K562 (cell line): ENCODE results near the gene ATP2A1. TPM values are rescaled to one million over a fixed set of nuclear protein-coding genes. Genes with fewer than 3 reads are reported as not detected.

Experiments used
- FOXP1 ChIP-seq: sonication (generic); formaldehyde crosslinking; IDR thresholded peaks from 2 replicates; pipeline ENCODE4 v1.8.0; 2022; ENCODE audit warnings: mild to moderate bottlenecking, missing genetic modification reagents
- KLF16 ChIP-seq: IDR thresholded peaks from 2 replicates; pipeline ENCODE4 v1.6.1; 2016; ENCODE audit warnings: antibody characterized with exemption
- MEIS2 ChIP-seq: fragments of 450-650 bp; IDR thresholded peaks from 2 replicates; pipeline ENCODE4 v1.6.1; 2014; ENCODE audit warnings: mild to moderate bottlenecking; ENCODE audit not compliant: partially characterized antibody
- NFE2 ChIP-seq: IDR thresholded peaks from 2 replicates; pipeline ENCODE4 v1.6.1; 2014; ENCODE audit warnings: antibody characterized with exemption, low read depth
- NONO ChIP-seq, 2 experiments: fragments of 200-400 bp in 1 of 2; fragments of 450-650 bp in 1 of 2; formaldehyde crosslinking in 1 of 2; IDR thresholded peaks; 2 replicates each; pipeline ENCODE4 v1.6.1; 2017; ENCODE audit warnings: low read depth in 2 of 2, mild to moderate bottlenecking in 2 of 2, moderate library complexity in 2 of 2, low read length in 1 of 2
- PCBP1 ChIP-seq: fragments of 200-400 bp; formaldehyde crosslinking; IDR thresholded peaks from 2 replicates; pipeline ENCODE4 v1.6.1; 2018; ENCODE audit warnings: mild to moderate bottlenecking, low read depth, low read length; ENCODE audit not compliant: poor library complexity, severe bottlenecking
- SIN3B ChIP-seq: fragments of 450-650 bp; IDR thresholded peaks from 2 replicates; pipeline ENCODE4 v1.6.1; 2017; ENCODE audit warnings: low read depth, mild to moderate bottlenecking, moderate library complexity
- SMC3 ChIP-seq: conservative IDR thresholded peaks from 2 replicates; pipeline ENCODE4 v1.6.1; 2011; ENCODE audit warnings: low read depth, low read length, improper control_type of control experiment; ENCODE audit not compliant: insufficient read depth
- TOE1 ChIP-seq, 2 experiments: fragments of 450-650 bp in 1 of 2; sonication (generic) in 1 of 2; formaldehyde crosslinking in 1 of 2; IDR thresholded peaks; 2 replicates each; pipeline versions ENCODE4 v1.7.1 to v1.8.0; 2016 to 2022; ENCODE audit warnings: borderline replicate concordance in 2 of 2, mild to moderate bottlenecking in 2 of 2, antibody characterized with exemption in 1 of 2, inconsistent platforms in 1 of 2, low read depth in 1 of 2, missing genetic modification reagents in 1 of 2, moderate library complexity in 1 of 2
- TRIM28 ChIP-seq: fragments of 450-650 bp; IDR thresholded peaks from 2 replicates; pipeline ENCODE4 v1.6.1; 2017
- polyA plus RNA-seq, 8 experiments: library from polyadenylated mRNA; depleted of rRNA in 4 of 8; stranded (reverse) in 5 of 8; unstranded in 3 of 8; fragments of >200 nt; fragmentation: Nextera tagmentation in 2 of 8; fragmentation: Illumina TruSeq in 1 of 8; extraction: Ambion mirVana in 2 of 8; extraction: Trizol in 1 of 8; gene quantifications; 2 replicates each; pipeline versions ENCODE4 v1.2.1 to v1.2.3, GENCODE V29; 2011 to 2014; ENCODE audit warnings: inconsistent platforms in 1 of 8, missing spikeins in 1 of 8
- total RNA-seq, 7 experiments: library from RNA; depleted of rRNA in 6 of 7; stranded (reverse); fragments of >200 nt in 6 of 7; fragmentation: Illumina TruSeq in 2 of 7; extraction: Trizol in 2 of 7; gene quantifications; 2 replicates each; pipeline versions ENCODE4 v1.2.1 to v1.2.3, GENCODE V29; 2011 to 2021; ENCODE audit warnings: low replicate concordance in 1 of 7

Gene ATP2A1
- total and polyA plus RNA-seq, 9 of the 15 experiments (the other 6 are each of a cell fraction or from before 2014, with no cell fraction given), result 0.25 to 2.6 (median 0.65) TPM

GRCh38 chr16:28950648-28951409 lies 72.5 kb downstream of the ATP2A1 start, which contains the start of gene NFATC2IP (continued):
- TF ChIP-seq TRIM28 (no peak), SIN3B (no peak), KLF16 (no peak), FOXP1 (CRISPR knock-in tag) (peak; percentile 48; the same call in 1 of the 2 replicates), SMC3 (no peak), NFE2 (no peak; the same call in 1 of the 2 replicates), MEIS2 (no peak), TOE1 (IDR thresholded peaks at IDR 0.05; ENCODE audit: borderline replicate concordance) (no peak), TOE1 (CRISPR knock-in tag; IDR thresholded peaks at IDR 0.05; ENCODE audit: borderline replicate concordance, low read depth) (no peak), NONO (IDR thresholded peaks at IDR 0.05; ENCODE audit: low read depth in 2 of 2, low read length in 1 of 2) (peak; percentile 21 to 64; a peak in 2 of 4 replicates), PCBP1 (no peak)
